Activated T-helper 2 cell treated with anti-CD3 and anti-CD28 coated beads, Interferon-gamma antibody, Interleukin-2, Interleukin-4, amounts not matched to agents 10 μg/mL and 5 μg/mL and 100 μg/mL, durations not matched to agents 14 hours and 24 hours and 36 hours (primary cell): ENCODE data around the gene KLHL13. TPM values are rescaled to one million over a fixed set of nuclear protein-coding genes. Genes with fewer than 3 reads are reported as not detected.

Source experiments
- DNase-seq: peaks from one replicate; pipeline ENCODE4 v3.0.0; 2021; ENCODE audit warnings: low spot score
- H3K27ac Mint-ChIP-seq: one replicate; pipeline ENCODE4 v1.8.0; 2021; ENCODE audit warnings: mixed read lengths
- H3K27me3 Mint-ChIP-seq: one replicate; pipeline ENCODE4 v1.8.0; 2021; ENCODE audit warnings: low read depth, mixed read lengths
- H3K36me3 Mint-ChIP-seq: one replicate; pipeline ENCODE4 v1.8.0; 2021; ENCODE audit warnings: low read depth, mixed read lengths
- H3K4me1 Mint-ChIP-seq: one replicate; pipeline ENCODE4 v1.8.0; 2021; ENCODE audit warnings: low read depth, mixed read lengths
- H3K4me3 Mint-ChIP-seq: one replicate; pipeline ENCODE4 v1.8.0; 2021; ENCODE audit warnings: low read depth, mild to moderate bottlenecking, moderate library complexity, mixed read lengths
- H3K9me3 Mint-ChIP-seq: one replicate; pipeline ENCODE4 v1.8.0; 2021; ENCODE audit warnings: mixed read lengths
- intact Hi-C: fragments of 100-400 bp; cut with micrococcal nuclease; formaldehyde crosslinking; loops from one replicate; pipeline ENCODE4 v1.15.1; 2023
- total RNA-seq: library from RNA; stranded (reverse); gene quantifications from 2 replicates; pipeline ENCODE4 v1.2.3, GENCODE V29; 2022

Gene KLHL13
- total RNA-seq, 1 donor from 2014 or later = 0.32 TPM

DNA sequence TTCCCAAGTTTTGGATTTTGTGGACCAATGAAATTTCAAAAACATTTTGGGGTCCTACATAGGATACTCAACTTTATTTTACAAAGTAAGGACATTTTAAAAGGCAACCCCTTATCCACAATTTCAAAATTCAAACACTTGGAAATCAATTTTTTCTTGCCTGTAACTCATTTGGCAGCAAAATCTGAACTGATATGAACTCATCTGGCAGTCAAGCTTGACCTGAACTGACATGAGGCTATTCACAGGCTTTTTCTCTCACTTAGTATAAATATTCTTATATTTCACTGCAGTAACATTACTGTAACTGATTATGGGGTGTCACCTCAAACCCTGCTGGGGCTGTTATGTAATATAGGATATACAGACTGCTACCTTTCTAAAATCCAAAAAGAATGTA is 116.1 kb downstream of the KLHL13 start:
- Mint-ChIP-seq H3K9me3 (no peaks in the 10 kb centered on the region), H3K27ac (no peak overlapping the region), H3K4me3 (no peak overlapping the region), H3K27me3 (no peaks in the 10 kb centered on the region), H3K4me1 (no peaks in the 10 kb centered on the region), H3K36me3 (no peaks in the 10 kb centered on the region)
- no peak for DNase-seq
- intact Hi-C loops = no loop called here

DNA sequence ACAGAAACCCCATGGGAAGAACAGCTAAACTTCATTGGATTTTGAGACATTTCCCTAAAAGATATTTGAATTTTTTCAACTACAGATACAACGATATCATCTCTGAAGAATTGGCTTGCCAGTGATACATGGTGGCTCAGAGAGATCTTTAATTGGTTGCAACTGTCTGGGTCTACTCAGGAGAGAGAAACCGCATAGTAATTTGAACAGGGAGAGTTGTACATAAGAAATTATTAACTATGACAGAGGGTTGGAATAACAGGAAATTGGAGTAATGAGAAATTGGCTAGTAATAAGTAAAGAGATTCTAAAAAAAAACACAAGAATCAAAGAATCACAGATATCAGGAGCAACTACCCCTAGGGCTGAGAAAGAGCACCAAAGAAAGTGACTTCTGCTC is 118.4 kb downstream of the KLHL13 start:
- intact Hi-C loops = no loop called here
- no peaks in the 10 kb centered on the region for H3K36me3 Mint-ChIP-seq

DNA sequence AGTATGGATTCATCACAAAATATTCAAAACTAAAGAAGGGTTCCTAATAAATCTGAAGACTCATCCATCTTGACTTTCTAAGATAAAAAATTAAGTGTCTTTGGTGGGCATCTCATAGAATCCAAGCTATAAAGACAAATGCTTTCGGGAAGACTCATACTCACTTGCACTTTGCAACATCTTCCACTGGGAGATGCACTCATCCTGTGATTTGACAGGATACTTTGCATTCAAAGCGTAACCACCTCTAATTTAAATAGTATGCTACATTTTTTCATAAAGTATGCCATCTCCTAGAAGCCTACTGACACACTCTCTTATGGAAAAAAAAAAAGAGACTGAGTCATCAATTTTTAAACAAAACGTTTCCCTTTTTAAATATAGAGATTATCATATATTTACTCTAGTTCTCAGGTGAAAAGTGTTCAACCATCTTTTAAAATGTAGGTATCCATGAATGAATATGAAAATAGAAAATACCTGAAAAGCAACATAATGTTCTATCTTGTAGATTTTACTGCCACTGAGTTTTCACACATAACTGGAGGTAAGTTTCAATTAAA is 119.6 kb downstream of the KLHL13 start:
- intact Hi-C loops = no loop called here
- no peaks in the 10 kb centered on the region for H3K36me3 Mint-ChIP-seq
- H3K9me3 Mint-ChIP-seq = no peaks in the 10 kb centered on the region
- DNase-seq = no peak
- no peaks in the 10 kb centered on the region for H3K27me3 Mint-ChIP-seq
- no peak overlapping the region for H3K4me3 Mint-ChIP-seq
- H3K4me1 Mint-ChIP-seq = no peaks in the 10 kb centered on the region
- no peak overlapping the region for H3K27ac Mint-ChIP-seq

More for the DNA sequence above, 118.4 kb downstream of the KLHL13 start:
- Mint-ChIP-seq H3K9me3 (no peaks in the 10 kb centered on the region), H3K27ac (no peak overlapping the region), H3K4me3 (no peak overlapping the region), H3K4me1 (no peaks in the 10 kb centered on the region), H3K27me3 (no peaks in the 10 kb centered on the region)
- no peak for DNase-seq

GRCh38 chrX:117996408-117996807 is 120.2 kb downstream of the KLHL13 start:
- Mint-ChIP-seq H3K9me3 (no peaks in the 10 kb centered on the region), H3K27me3 (no peaks in the 10 kb centered on the region), H3K36me3 (no peaks in the 10 kb centered on the region), H3K27ac (no peak overlapping the region), H3K4me3 (no peak overlapping the region), H3K4me1 (no peaks in the 10 kb centered on the region)
- intact Hi-C loops = no loop called here
- no peak for DNase-seq

DNA sequence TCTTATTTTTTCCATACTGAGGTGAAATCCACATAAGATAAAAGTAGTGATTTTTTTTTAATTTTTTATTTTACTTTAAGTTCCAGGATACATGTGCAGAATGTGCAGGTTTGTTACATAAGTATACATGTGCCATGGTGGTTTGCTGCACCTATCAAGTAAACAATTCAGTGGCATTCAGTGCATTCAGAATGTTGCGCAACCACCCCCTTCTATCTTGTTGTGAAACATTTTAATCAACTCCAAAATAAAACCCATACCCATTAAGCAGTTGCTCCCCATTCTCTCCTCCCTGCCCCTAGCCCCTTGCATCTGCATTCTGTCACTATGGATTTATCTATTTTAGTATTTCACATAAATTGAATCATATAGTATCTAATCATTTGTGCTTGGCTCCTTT is 121.2 kb downstream of the KLHL13 start:
- no peak overlapping the region for H3K4me3 Mint-ChIP-seq
- no peak for DNase-seq
- intact Hi-C loops = no loop called here
- no peak overlapping the region for H3K27ac Mint-ChIP-seq
- H3K9me3 Mint-ChIP-seq = no peaks in the 10 kb centered on the region
- no peaks in the 10 kb centered on the region for H3K4me1 Mint-ChIP-seq
- no peaks in the 10 kb centered on the region for H3K36me3 Mint-ChIP-seq
- H3K27me3 Mint-ChIP-seq = no peaks in the 10 kb centered on the region

- Mint-ChIP-seq H3K4me1 (no peaks in the 10 kb centered on the region), H3K4me3 (no peak overlapping the region), H3K9me3 (no peaks in the 10 kb centered on the region), H3K27ac (no peak overlapping the region), H3K27me3 (no peaks in the 10 kb centered on the region), H3K36me3 (no peaks in the 10 kb centered on the region)
- intact Hi-C loops = no loop called here
- DNase-seq = no peak
Observed at GRCh38 chrX:117992192-117992723, 124.4 kb downstream of the KLHL13 start.

DNA sequence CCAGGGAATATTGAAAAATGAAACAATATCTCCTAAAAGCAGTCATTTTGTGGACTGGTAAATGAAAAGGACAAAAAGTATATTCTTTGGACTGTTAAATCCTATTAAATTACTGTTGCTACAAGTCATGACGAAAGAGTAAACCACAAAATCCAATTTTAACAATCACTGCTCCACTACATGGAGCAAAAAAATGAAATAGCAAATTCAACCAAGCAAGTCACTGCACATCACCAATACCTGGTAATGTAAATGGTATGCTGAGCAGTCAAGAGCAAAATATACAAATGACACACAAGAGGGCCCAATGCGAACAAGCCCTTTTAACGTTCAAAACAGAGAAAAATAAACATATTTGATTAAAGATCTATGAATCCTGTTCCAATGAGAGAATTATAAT is 126.2 kb downstream of the KLHL13 start:
- Mint-ChIP-seq H3K9me3 (no peaks in the 10 kb centered on the region), H3K36me3 (no peaks in the 10 kb centered on the region), H3K4me1 (no peaks in the 10 kb centered on the region), H3K27me3 (no peaks in the 10 kb centered on the region), H3K4me3 (no peak overlapping the region), H3K27ac (no peak overlapping the region)
- DNase-seq = no peak
- intact Hi-C loops = no loop called here

DNA sequence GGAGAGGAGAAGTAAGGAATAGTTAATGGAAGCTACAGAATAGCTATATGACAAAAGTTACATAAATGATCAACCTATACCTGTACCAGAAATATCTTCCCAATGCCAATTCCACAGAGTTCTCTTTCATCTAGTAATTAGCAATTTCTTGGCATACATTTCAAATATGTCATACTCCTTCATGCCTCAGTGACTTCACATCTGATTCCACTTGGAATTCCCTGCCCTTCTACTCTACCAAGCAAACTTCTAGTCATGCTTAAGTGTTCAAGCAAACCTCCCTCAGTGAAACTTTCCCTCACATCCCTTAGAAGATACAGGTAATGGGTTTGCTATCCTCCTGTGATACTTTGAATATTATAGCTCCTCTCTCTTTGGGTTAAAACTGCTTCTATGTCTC is 127.1 kb downstream of the KLHL13 start:
- H3K4me1 Mint-ChIP-seq = no peaks in the 10 kb centered on the region
- H3K9me3 Mint-ChIP-seq = no peaks in the 10 kb centered on the region
- no peaks in the 10 kb centered on the region for H3K36me3 Mint-ChIP-seq

DNA sequence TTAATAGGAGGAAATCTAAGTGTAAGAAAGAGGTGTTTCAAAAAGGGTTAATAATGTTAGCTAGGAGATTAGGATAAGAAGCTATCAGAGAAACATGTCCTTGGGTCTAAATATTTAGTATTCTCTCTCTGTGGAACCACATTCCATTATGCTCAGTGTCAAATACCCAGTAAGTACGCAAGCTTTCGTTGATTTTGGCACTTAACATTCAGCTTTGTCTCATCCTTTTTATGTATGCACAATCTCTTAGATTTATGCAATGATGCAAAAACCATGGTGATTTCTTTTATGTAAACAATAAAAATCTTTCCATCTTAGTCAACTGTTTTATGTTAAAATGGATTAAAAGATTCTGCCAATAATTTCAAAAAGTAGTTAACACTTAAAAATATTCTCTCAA is 129.2 kb downstream of the KLHL13 start:
- no peaks in the 10 kb centered on the region for H3K9me3 Mint-ChIP-seq
- intact Hi-C loops = no loop called here

More for the DNA sequence above, 127.1 kb downstream of the KLHL13 start:
- Mint-ChIP-seq H3K4me3 (no peak overlapping the region), H3K27ac (no peak overlapping the region), H3K27me3 (no peaks in the 10 kb centered on the region)
- intact Hi-C loops = no loop called here
- no peak for DNase-seq

DNA sequence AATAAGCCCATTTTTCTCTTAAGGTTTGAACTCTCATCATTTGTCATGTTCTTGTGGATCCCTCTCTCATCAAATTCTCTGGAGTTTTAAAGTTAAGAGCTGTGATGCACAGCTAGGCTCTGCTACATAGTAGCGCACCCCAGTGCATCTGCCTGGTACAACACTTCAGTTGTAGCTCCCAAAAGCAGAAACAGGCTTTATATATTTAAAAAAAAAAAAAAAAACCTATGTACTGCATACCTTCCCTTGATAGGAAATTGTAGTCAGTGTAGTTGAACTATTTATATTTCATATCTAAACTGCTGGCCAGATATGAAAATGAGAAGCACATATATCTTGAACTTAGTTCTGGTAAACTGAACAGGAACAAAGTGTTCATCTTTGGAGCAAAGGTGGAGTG is 131.4 kb downstream of the KLHL13 start:
- no peaks in the 10 kb centered on the region for H3K27me3 Mint-ChIP-seq
- DNase-seq = no peak

More for the DNA sequence above, 129.2 kb downstream of the KLHL13 start:
- DNase-seq = no peak
- Mint-ChIP-seq H3K36me3 (no peaks in the 10 kb centered on the region), H3K4me3 (no peak overlapping the region), H3K27me3 (no peaks in the 10 kb centered on the region), H3K27ac (no peak overlapping the region), H3K4me1 (no peaks in the 10 kb centered on the region)

GRCh38 chrX:117982694-117983392 is 133.8 kb downstream of the KLHL13 start:
- no peak for DNase-seq
- H3K4me3 Mint-ChIP-seq = no peak overlapping the region
- H3K27ac Mint-ChIP-seq = no peak overlapping the region
- H3K36me3 Mint-ChIP-seq = no peaks in the 10 kb centered on the region
- no peaks in the 10 kb centered on the region for H3K27me3 Mint-ChIP-seq
- no peaks in the 10 kb centered on the region for H3K9me3 Mint-ChIP-seq
- no peaks in the 10 kb centered on the region for H3K4me1 Mint-ChIP-seq
- intact Hi-C loops = no loop called here

More for the DNA sequence above, 131.4 kb downstream of the KLHL13 start:
- Mint-ChIP-seq H3K9me3 (no peaks in the 10 kb centered on the region), H3K27ac (no peak overlapping the region), H3K4me3 (no peak overlapping the region), H3K36me3 (no peaks in the 10 kb centered on the region), H3K4me1 (no peaks in the 10 kb centered on the region)
- intact Hi-C loops = no loop called here

DNA sequence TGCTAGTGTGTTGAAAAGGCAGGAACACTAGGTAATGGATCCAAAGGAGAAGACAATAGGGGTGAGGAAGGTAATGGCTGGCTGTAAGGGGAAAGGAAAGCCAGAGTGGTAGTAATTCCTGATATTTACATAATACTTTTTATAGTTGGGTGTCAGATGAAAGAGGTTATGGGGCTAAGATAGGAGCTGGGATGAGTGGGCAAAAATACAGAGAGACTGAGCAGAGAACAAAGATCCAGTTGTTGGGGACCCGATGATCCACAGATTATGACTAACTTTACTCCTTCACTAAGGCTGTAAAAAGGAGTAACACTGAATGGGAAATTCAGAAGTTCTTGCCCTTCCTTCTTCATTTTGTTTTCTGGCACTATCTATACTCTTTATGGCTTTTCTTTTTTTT is 138.2 kb downstream of the KLHL13 start:
- Mint-ChIP-seq H3K27ac (no peak overlapping the region), H3K27me3 (no peaks in the 10 kb centered on the region), H3K4me1 (no peaks in the 10 kb centered on the region), H3K36me3 (no peaks in the 10 kb centered on the region), H3K9me3 (no peaks in the 10 kb centered on the region), H3K4me3 (no peak overlapping the region)
- no peak for DNase-seq
- intact Hi-C loops = no loop called here

GRCh38 chrX:117977526-117977925 is 139.1 kb downstream of the KLHL13 start:
- Mint-ChIP-seq H3K36me3 (no peaks in the 10 kb centered on the region), H3K27ac (no peak overlapping the region), H3K9me3 (no peaks in the 10 kb centered on the region), H3K4me3 (no peak overlapping the region), H3K27me3 (no peaks in the 10 kb centered on the region), H3K4me1 (no peaks in the 10 kb centered on the region)
- DNase-seq = no peak
- intact Hi-C loops = no loop called here
